ENCODE measurements around the gene DPYSL3.

The DPYSL3 gene

DNA sequence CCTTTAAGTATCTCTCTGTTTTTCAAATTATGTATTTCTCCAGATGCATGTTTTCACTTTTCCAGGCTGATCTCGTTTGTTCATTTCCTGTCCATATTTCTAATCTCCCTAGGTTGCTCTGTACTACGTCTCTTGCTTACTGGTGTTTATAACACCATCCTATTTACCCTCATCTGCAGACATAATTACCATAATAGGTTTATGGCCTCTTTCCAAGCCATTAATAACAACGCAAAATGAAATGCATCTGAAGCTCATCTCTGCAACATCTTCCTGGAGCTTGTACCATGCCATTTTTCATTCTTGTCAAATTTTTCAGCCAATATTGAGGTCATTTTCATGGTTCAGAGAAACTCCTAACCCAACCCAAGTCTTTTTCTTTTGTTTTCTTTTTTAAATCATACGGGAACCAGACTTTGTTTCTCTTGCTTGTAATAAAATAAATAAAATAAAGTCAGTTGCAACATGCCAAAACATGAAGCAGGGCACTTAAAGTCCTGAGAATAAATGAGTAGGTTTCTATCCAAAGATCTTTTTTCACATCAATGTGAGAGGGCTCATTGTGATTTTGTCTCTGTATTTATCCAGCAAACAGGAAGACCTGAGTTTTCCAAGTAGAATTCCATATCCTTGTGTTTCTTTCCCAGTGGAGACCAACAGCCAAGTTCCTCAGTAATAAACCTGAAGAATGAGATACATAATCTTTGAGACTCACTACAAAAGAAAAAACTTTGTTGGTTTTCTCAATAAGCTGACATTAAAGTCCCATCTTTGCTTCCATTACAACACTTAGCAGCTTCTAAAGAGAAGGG, 37.0 kb downstream of the DPYSL3 start:
- no peak for DNase-seq (ENCODE audit: low read depth in 2 of 2)

- no peak for DNase-seq (ENCODE audit: low read depth in 2 of 2)
Observed at GRCh38 chr5:147467973-147468508, 41.8 kb downstream of the DPYSL3 start.

GRCh38 chr5:147466360-147466980, 43.4 kb downstream of the DPYSL3 start:
- no peak for DNase-seq (ENCODE audit: low read depth in 2 of 2)

DNA sequence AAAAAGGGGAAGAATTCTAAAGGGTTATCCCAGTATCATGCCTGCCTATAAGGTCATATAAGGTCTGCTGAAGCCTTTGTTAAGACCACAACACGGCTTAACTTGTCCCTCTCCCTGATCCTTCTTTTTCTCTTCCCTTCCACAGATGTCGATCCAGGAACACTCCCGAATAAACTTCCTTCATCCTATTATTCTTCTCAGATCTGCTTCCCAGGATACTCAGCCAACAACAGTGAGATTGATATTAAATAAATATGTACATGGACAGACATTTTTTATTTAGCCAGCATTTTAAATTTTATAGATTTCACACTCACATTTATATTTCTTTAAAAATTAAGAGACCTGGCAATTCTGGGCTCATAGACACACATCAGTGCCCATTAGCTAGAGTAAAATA, 44.1 kb downstream of the DPYSL3 start:
- DNase-seq (ENCODE audit: low read depth in 2 of 2): no peak

- no peak for DNase-seq (ENCODE audit: low read depth in 2 of 2)
Observed at GRCh38 chr5:147464211-147464610, 45.7 kb downstream of the DPYSL3 start.

DNA sequence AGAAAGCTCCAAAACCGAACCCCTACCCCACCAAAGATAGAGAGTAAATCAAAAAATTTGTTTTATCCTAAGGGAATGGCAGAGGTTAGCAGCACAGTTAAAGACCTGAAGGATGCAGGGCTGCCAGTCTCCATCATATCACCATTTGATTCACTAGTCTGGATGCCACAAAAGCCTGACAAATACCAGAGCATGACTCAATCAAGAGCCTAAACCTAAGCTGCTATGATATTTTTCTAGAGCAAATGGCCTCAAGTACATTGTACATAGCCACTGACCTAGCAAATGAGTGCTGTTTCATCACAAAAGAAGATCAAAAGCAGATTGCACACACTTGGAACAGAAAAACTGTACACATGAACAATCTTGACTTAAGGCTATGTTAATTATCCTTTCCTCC, 48.0 kb downstream of the DPYSL3 start:
- no peak for DNase-seq (ENCODE audit: low read depth in 2 of 2)

- DNase-seq (ENCODE audit: low read depth in 2 of 2): no peak
Observed at GRCh38 chr5:147460380-147460779, 49.5 kb downstream of the DPYSL3 start.

DNA sequence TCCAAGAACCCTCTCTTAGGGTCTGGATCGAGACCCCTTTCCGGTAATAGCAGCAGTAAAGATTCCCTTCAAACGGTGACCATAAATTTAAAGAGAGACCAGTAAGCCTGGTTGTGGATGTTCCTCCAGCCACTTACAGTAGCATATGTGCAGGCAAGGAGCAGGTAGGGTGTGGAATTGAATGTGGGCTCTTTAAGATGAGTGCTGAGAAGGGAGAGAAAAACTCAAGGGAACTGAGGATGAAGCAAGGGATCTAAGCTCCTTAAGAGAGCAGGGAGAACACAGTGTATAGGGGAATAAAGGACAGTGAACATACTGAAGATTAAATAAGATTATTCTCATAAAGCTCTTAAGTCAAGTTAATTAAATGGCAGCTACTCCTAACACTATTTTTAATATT, 51.3 kb downstream of the DPYSL3 start:
- no peak for DNase-seq (ENCODE audit: low read depth in 2 of 2)

- DNase-seq (ENCODE audit: low read depth in 2 of 2): no peak
Observed at GRCh38 chr5:147455822-147456450, 53.9 kb downstream of the DPYSL3 start.

DNA sequence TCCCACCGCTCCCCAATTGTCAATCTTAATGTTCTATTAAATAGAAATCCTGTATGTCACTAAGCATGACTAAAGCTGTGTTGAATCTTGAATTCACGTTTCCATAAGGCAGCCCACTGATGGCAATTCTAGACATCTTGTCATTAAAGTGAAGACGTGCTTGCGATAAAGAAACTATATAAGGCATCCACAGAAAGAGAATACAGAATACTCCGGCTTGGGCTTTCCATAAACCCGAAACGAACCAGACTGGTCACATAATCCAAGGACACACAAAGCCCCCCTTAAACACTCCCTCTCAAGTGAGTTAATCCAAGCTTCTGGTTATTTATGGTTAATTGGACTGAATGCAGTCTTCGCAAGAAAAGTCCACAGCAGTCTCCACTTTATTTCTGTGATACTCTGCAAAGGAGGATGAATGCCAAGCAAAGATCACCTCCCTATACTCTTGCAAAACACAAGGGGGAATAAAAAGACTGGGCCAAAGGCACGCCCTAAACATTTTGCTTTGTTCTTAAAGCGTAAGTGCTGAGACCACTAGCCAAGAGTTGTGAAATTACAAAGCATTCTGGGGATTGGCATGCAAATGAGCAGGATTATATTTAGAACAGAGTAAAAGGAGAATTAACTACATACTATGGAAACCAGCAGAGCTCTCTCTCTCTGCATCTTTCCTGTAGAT, 54.7 kb downstream of the DPYSL3 start:
- no peak for DNase-seq (ENCODE audit: low read depth in 2 of 2)

DNA sequence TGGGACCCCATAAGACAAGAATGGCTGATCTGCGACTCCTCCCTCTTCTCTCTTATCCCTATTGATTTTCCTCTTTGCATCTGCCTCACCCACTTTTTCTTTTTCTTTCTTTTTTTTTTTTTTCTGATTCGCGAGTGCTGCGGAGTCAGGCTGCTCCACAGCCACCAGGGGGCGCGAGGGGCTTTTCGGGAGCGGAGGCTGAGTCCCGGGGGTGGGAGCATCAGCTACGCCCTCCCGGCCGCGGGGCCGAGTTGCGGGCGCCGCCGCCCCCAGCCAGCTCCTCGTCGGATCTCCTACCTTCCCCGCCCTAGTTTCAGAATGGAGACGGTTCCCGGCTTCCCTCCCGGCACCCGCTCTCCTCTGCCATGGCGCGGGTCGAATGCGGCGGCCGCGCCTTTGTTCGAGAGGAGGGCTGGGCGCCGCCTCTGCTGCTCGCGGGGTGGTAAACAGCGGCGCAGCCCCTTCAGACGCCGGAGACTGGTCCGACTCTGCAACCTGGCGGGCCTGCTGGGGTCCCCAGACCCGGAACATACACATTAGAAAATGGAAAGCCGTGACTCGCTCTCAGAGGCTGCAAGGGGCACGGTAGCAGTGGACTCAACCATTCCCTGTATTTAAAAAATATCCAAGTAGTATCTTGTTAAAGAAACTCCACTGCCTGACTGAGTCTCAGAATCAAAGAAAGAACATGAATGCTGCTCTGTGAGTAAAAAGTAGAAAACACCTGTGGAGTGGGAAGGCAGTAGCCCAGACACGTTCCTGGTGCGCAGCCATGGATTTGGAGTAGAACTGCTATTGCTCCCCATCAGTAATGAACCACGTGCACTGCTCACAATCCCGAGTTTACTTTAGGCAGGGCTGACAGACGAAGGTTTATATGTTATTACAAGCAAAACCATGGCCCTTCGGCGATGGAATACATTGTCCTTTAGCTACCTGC, 55.7 kb downstream of the DPYSL3 start:
- DNase-seq (ENCODE audit: low read depth in 2 of 2): peak; percentile 62 to 71

DNA sequence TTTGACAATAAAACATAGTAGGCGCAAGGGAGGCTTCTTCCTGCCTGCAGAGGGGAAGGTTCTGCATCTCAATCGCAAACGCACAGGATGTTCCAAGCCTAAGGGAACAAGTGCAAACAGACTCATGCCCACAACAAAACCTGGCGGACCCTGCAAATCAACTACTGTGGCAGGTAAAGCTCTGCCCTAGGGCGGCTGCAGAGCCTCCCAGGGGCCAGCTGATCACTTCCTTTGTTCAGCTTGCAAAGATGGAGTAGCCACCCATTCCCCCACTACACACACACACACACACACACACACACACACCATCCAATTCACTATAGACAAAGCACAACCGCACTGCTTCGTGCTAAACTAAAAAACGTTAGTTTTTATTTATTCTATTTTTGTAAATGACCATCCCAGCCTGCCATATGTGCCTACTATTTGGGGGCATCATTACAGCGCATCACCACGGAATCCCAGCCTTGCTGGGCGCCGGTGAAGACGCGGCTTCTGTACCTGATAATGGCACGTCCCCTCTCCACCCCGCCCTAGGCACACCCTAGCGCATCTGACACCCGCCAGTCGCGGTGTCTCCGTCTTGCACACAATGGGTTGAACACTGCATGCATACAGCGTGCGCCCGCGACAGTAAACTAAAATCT, 57.6 kb downstream of the DPYSL3 start:
- DNase-seq (ENCODE audit: low read depth in 2 of 2): no peak

GRCh38 chr5:147451193-147451592, 58.7 kb downstream of the DPYSL3 start:
- no peak for DNase-seq (ENCODE audit: low read depth in 2 of 2)

DNA sequence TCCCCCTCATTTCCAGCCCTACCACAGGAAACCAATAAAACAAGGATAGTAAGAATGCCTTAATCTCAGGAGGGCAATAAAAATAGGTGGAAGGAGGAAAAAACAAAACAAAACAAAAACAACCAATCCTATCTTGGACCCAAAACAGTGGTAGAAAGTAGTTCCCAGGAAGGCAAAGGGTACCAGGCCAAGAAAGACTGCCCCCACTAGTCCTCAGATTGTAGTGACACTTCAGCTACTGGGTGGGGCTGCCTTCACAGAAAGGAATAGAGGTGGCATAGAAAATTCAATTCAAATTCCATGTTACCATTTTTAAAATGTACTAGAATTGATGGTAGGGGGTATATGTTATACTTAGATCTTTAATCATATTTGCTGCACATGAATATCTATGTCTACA, 59.3 kb downstream of the DPYSL3 start:
- DNase-seq (ENCODE audit: low read depth in 2 of 2): no peak

GRCh38 chr5:147448766-147449165, 61.1 kb downstream of the DPYSL3 start:
- no peak for DNase-seq (ENCODE audit: low read depth in 2 of 2)

DNA sequence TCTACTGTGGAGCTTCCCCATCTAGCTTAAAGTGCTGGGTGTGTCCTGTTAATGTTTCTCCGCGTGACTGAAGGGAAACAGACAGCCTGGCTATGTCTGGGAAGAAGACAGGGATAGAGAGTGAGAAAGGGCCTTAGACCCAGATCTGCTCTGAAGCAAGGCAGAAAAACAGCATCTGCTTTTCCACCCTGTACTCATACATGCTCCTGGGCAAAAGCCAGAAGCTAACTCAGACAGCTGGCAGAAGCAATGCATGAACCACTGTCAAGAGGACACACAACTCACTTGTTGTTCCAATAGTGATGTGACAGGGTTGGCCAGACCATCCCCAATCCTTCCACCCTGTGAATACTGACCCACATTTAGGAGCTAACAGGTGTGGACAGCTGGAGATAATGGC, 63.3 kb downstream of the DPYSL3 start:
- no peak for DNase-seq (ENCODE audit: low read depth in 2 of 2)

- no peak for DNase-seq (ENCODE audit: low read depth in 2 of 2)
Observed at GRCh38 chr5:147445917-147446316, 64.0 kb downstream of the DPYSL3 start.

DNA sequence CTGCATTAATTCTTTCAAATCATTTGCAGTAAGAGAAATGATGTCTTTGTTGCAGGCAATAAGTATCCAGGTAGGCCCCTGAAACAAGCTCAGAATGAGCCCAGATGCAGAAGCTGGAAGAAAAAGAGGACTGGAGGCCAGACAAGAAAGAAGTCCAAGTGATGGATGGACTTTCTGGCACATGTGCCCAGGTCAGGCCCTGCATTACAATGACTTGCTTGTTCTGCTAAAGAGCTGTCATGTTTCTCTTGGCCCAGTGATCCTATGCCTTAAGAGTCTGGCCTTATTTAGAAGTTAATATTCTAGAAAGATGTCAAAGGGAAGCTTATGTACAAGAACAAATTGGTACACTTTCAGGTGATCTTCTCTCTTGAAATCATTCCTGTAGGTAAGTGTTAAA, 64.8 kb downstream of the DPYSL3 start:
- DNase-seq (ENCODE audit: low read depth in 2 of 2): no peak

- no peak for DNase-seq (ENCODE audit: low read depth in 2 of 2)
Observed at GRCh38 chr5:147442224-147442623, 67.6 kb downstream of the DPYSL3 start.

DNA sequence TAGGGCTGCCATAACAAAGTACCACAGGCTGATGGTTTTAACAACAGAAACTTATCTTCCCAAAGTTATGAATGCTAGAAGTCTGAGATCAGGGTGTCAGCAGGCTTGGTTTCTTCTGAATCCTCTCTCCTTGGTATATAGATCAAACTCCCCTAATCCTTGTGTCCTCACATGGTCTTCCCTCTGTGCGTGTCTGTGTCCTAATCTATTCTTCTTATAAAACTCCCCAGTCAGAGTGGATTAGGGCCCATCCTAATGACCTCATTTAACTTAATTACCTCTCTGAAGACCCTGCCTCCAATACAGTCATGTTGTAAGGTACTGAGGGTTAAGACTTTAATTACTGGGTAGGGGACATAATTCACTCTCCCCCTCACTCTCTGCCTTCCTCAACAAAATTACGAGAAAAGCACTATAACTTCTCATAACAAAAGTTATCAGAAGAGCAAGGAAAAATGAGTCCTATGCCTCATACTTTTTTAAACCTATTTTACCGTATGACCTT, 68.6 kb downstream of the DPYSL3 start:
- no peak for DNase-seq (ENCODE audit: low read depth in 2 of 2)

Data from stimulated activated CD4-positive, alpha-beta T cell treated with anti-CD3 and anti-CD28 coated beads, Interleukin-4, amount 100 ng/mL, for 48 hours (primary cell).